ENCODE results near the gene PTK7. TPM values are rescaled to one million over a fixed set of nuclear protein-coding genes. Genes with fewer than 3 reads are reported as not detected.

The PTK7 gene
- total and polyA plus RNA-seq, 2 of the 8 experiments (the other 6 are each of a cell fraction or from before 2014, with no cell fraction given), result 110 to 138 TPM

- TF ChIP-seq CHD2 (IDR thresholded peaks at IDR 0.05; ENCODE audit: low read length), result no peak
- peak; percentile 6; the same call in 1 of the 2 replicates for TF ChIP-seq EGR1 (IDR thresholded peaks at IDR 0.05; ENCODE audit: borderline replicate concordance, low read depth, low read length)
- TF ChIP-seq CHD1 (IDR thresholded peaks at IDR 0.05; ENCODE audit: low read depth, low read length), result no peak
- no peak for TF ChIP-seq JUN (IDR thresholded peaks at IDR 0.05; ENCODE audit: low read depth, low read length)
- TF ChIP-seq SRF (IDR thresholded peaks at IDR 0.05; ENCODE audit: low read depth, low read length), result 0 out of 2 replicates have a peak, but pooled peaks have one; percentile 19
- no peak for TF ChIP-seq TBP (IDR thresholded peaks at IDR 0.05; ENCODE audit: low read depth, low read length)
- TF ChIP-seq, protein P1, sequence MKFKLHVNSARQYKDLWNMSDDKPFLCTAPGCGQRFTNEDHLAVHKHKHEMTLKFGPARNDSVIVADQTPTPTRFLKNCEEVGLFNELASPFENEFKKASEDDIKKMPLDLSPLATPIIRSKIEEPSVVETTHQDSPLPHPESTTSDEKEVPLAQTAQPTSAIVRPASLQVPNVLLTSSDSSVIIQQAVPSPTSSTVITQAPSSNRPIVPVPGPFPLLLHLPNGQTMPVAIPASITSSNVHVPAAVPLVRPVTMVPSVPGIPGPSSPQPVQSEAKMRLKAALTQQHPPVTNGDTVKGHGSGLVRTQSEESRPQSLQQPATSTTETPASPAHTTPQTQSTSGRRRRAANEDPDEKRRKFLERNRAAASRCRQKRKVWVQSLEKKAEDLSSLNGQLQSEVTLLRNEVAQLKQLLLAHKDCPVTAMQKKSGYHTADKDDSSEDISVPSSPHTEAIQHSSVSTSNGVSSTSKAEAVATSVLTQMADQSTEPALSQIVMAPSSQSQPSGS (IDR thresholded peaks at IDR 0.05; ENCODE audit: low read length), result no peak; the same call in 1 of the 2 replicates
- no peak for TF ChIP-seq GABPA (IDR thresholded peaks at IDR 0.05; ENCODE audit: borderline replicate concordance, insufficient read depth, low read length)
- TF ChIP-seq KDM1A (IDR thresholded peaks at IDR 0.05; ENCODE audit: borderline replicate concordance, low read length), result 0 out of 2 replicates have a peak, but pooled peaks have one; percentile 6
- TF ChIP-seq, protein P2, sequence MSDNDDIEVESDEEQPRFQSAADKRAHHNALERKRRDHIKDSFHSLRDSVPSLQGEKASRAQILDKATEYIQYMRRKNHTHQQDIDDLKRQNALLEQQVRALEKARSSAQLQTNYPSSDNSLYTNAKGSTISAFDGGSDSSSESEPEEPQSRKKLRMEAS (IDR thresholded peaks at IDR 0.05), result peak; percentile 59; the same call in 1 of the 2 replicates
- TF ChIP-seq SUZ12 (IDR thresholded peaks at IDR 0.05; ENCODE audit: low read length), result no peak
- TF ChIP-seq SP4 (IDR thresholded peaks at IDR 0.05; ENCODE audit: low read length), result no peak
- no peak for TF ChIP-seq POU5F1 (IDR thresholded peaks at IDR 0.05; ENCODE audit: low read depth, low read length)
- no peak for TF ChIP-seq SP2 (IDR thresholded peaks at IDR 0.05; ENCODE audit: low read length)
- no peak for TF ChIP-seq EZH2 (IDR thresholded peaks at IDR 0.05; ENCODE audit: low read depth, low read length, severe bottlenecking)
- TF ChIP-seq YY1 (IDR thresholded peaks at IDR 0.05; ENCODE audit: low read depth, low read length), result no peak
- TF ChIP-seq HDAC2 (IDR thresholded peaks at IDR 0.05; ENCODE audit: borderline replicate concordance in 1 of 2, low read depth in 2 of 2, low read length in 2 of 2), result no peak
- TF ChIP-seq, protein P3, sequence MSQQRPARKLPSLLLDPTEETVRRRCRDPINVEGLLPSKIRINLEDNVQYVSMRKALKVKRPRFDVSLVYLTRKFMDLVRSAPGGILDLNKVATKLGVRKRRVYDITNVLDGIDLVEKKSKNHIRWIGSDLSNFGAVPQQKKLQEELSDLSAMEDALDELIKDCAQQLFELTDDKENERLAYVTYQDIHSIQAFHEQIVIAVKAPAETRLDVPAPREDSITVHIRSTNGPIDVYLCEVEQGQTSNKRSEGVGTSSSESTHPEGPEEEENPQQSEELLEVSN (IDR thresholded peaks at IDR 0.05), result no peak
- no peak for TF ChIP-seq RBBP5 (IDR thresholded peaks at IDR 0.05; ENCODE audit: borderline replicate concordance, low read depth, low read length)
Measured at GRCh38 chr6:43123461-43124314, 47.6 kb downstream of the PTK7 start (continued).
